Limb (tissue), 2 donors: ENCODE results near the gene RRN3.
"Not testable (repeated sequence)": the region's sequence is repeated elsewhere in the genome, so short reads cannot be mapped to it uniquely, and the experiment has no call there.

Experiments used
- DNase-seq, 2 donors: peaks; one replicate each; pipeline ENCODE4 v3.0.0-alpha.2; 2016; ENCODE audit errors: extremely low spot score in 2 of 2

The RRN3 gene

GRCh38 chr16:15099366-15099909 is 5.4 kb upstream of the RRN3 start:
- not testable (repeated sequence) for DNase-seq

DNA sequence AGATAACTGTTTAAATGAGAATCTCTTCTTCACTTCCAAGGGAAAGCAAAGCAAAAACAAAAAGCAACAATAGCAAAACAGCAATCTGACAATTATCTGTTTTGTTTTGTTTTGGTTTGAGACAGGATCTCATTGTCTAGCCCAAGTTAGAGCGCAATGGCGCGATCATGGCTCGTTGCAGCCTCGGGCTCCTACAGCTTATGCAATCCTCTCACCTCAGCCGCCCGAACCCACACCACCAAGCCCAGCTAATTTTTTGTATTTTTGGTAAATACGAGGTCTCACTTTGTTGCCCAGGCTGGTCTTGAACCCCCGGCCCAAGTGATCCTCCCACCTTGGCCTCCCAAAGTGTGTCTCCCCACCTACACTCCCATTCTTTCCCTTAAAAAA is 2.5 kb upstream of the RRN3 start:
- not testable (repeated sequence) for DNase-seq

DNA sequence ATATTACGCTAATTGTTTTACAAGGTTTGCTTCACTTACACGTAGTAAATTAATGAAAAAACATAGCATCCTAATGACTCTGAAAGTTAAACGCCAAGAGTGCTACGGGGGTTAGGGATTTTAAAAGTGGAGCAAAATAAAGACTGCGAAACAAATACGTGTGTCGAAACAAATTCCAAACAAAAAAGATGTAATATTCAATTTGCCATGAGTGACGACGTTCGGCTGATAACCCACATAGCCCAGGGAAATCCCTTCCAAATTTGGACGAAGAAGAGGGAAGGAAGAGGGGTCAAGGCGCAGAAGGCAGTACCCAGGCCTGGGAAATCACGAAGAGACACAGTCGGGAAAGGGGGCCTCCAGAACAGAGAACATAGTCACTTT is 509 bp downstream of the RRN3 start:
- DNase-seq = not testable (repeated sequence)

DNA sequence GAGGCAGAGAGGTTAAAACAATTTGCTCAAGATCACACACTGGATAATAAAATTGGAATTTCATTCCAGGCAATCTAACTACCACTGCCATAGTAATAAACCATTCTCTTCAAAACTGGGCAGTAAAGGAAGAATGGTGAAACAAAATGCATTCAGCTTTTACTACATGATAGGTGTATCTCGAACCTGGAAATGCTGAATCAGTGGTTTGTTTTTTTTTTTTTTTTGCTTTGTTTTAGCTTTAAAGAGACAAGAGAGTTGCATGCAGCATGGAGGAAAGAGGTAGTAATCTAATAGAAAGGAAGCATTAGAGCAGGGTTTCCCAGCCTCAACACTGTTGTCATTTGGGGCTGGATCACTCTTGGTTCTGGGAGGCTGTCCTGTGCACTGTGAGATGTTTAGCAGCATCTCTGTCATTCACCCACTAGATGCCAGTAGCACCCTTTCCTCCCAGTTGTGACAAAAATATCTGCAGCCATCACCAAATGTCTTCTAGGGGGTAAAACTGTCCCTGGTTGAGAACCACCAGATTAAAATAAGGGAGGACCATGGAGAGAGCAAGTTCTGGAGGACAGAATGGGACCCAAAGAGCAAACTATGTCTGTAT is 3.3 kb downstream of the RRN3 start:
- DNase-seq = not testable (repeated sequence)

GRCh38 chr16:15082788-15083187 is 11.3 kb downstream of the RRN3 start:
- not testable (repeated sequence) for DNase-seq

DNA sequence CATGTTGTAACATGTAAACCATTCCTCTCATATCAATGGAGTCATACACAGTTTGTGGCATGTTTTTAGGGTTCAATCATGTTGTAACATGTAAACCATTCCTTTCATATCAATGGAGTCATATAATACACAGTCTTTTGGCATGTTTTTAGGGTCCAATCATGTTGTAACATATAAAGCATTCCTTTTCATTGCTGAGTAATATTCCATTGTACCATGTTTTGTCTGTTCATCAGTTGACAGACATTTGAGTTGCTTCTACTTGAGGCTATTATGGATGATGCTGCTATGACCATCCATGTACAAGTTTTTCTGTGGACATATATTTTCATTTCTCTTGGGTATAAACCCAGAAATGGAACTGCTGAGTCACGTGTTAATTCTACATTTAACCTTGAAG is 13.2 kb downstream of the RRN3 start:
- not testable (repeated sequence) for DNase-seq

GRCh38 chr16:15076161-15076560 is 17.9 kb downstream of the RRN3 start:
- not testable (repeated sequence) for DNase-seq

- no peak for DNase-seq
Observed at GRCh38 chr16:15073101-15073500, 21.0 kb downstream of the RRN3 start.

DNA sequence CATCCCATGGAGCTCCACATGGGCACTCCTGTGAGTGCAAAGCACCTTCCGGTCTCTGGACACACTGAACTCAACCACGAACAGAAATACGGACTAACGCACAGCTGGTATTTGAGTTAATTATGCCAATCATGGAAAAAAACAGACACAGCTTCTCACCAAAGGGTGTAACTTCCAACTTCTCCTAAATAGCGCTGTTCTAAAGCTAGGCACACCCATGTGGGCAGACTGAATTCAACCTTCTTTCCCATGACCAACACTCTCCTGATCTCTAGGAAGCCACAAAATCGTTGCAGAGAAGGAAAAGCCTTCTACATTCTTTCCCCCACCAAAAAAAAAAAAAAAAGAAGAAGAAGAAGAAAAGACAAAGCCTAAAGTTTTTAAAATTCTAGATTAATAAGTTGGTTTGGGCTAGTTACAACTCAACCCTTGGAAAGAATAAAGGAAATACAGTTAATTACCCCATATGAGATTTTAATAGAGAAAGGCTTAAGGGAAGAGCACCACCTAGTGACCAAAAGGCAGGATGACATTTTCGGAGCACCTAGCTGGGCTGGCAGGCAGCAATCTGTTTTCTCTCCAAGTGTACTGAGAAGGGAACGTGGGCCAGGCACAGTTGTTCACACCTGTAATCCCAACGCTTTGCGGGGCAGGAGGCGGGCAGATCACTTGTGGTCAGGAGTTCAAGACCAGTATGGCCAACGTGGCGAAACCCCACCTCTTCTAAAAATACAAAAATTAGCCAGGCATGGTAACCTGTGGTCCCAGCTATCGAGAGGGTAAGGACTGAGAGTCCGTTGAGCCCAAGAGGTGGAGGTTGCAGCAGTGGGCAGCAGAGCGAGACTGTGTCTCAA is 21.9 kb downstream of the RRN3 start:
- not testable (repeated sequence) for DNase-seq

- not testable (repeated sequence) for DNase-seq
Observed at GRCh38 chr16:15071013-15071412, 23.1 kb downstream of the RRN3 start.

- DNase-seq = not testable (repeated sequence)
Observed at GRCh38 chr16:15066690-15067089, 27.4 kb downstream of the RRN3 start.

GRCh38 chr16:15065961-15066360 is 28.1 kb downstream of the RRN3 start:
- not testable (repeated sequence) for DNase-seq

GRCh38 chr16:15062085-15062810 is 31.8 kb downstream of the RRN3 start:
- DNase-seq = not testable (repeated sequence)

- DNase-seq = no peak
Observed at GRCh38 chr16:15059324-15059723, 34.7 kb downstream of the RRN3 start.

DNA sequence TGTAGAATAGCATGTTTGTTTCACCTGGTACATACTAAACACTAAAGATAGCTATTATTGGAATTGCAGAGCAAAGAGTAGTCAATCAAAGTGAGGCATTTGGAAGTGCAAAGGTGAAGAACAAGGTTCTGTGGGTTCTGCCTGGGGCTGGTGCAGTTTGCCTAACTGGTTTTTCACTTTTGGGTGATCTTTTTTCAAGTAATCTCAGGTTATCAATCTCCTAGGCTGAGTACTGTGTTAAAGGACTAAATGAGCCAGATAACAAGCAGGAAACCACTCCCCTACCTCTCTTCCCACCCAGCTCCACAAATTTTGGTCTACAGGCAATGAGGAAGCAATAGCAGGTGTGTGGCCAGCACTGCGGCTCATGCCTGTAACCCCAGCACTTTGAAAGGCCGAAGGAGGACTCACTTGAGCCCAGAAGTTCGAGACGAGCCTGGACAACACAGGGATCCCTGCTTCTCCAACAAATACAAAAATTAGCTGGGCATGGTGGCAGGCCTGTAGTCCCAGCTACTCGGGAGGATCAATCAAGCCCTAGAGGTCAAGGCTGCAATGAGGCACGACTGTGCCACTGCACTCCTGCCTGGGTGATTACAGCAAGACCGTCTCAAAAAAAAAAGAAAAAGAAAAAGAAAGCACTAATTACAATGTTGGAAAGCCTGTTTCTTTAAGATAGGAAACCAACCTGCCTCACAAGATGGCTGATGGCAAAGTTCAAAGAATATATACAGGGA is 36.2 kb downstream of the RRN3 start:
- DNase-seq = no peak

DNA sequence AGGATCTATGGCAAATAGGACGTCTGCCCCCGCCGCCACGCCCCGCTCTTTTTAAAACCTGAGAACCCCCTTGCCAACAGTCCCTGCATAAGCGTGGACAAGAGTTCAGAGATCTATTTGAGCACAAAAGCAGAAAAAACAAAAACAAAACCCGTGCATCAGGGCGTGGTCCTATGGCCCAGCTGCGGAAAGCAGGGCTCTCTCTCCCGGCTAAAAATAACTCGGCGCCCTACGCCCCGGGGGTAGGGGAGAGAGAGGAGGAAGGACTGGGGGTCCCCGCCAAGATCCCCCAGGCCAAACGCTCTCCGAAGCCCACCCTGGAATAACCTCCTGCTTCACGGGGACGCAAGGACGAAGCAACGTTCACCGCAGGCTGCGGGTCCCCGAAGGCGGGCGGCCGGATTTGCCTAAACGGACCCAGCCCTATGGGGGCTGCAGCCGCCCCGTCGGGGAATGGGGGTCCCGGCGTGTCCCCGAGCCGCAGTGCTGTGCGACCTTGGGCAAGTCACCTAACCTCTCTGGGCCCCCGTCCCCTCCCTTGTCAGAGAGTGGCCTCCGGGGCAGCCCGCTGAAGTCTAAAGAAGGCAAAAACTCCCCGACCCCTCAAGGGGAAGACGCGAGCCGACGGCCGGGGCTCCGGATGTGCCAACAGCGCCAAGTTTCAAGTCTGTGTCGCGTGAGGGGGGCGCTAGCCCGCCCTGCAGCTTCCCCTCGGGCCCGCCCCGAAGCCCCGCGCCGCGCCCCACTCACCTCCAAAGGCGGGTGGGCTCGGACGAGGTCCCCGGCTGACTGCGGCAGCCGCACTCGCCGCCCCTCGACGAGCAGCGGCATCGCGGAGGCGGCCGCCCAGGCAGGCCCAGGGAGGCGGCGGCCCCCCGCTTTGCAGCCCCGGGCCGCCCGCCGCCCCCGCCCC is 38.7 kb downstream of the RRN3 start:
- DNase-seq = no peak

DNA sequence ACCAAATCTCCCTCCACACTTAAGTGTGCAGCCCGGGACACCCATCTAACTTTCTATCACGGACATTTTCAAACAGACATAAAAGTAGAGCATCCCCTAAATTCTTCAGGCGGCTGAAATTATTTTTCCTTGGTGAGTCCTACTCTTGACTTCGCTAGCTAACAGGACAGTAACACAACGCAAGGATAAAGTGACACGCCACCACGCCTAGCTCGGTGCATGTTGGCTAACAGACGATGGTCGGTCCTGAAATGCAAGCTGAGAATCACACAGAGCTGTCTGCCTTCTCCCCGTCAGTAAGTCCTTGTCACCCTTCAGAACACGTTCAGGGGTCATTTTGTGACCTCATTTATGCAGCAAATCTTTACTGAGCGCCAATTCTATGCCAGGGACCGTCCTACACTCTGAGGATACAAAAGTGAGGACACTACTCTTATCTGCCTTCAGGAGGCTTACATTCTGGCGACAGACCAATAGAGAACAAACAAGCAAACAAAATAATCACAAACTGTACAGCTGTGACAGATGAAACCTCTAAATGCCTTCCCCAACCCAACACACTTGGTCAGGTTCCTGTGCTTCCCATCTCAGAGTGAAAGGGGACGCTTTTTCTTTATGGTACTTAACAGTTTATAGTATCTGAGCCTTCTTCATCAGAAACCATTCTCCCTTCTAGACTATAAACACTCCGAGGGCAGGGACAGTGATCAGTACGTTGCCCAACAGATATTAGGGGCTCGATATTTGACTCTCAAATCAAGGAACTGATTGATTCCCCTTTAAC is 39.5 kb downstream of the RRN3 start:
- no peak for DNase-seq

GRCh38 chr16:15053904-15054303 is 40.2 kb downstream of the RRN3 start:
- no peak for DNase-seq

DNA sequence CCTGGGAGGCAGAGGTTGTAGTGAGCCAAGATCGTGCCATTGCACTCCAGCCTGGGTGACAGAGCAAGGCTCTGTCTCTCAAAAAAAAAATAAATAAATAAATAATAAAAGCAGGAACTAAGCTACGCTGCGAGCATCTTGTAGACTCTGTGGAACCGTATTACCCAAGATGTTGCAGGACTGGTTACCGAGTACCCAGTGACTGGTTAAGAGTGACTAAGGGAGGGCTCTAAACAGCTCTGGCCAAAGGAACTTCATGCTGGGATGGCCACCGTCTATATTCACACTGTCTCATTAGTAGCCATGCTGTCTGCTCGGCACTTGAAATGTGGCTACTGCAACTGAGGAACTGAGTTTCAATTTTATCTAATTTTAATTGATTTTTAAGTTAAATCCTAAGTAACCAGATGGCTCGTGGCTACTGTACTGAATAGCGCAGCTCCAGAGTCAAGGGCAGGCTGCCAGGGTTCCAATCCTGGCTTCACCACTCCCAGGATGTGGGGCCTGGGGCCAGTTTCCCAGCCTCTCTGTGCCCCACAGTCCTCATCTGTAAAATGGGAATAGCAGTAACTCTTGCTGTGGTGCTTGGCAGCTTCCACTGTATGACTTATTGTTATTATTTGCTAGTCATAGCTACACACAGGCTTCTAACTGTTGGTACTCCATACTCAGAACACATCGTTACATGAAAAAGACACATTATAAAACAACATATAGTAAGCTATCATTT is 41.2 kb downstream of the RRN3 start:
- DNase-seq = no peak
